Activated CD4-positive, alpha-beta memory T cell treated with anti-CD3 and anti-CD28 coated beads, Interleukin-2, amount 10 ng/mL, durations not matched to agents 7 days and 5 days (primary cell): ENCODE data around the gene SERAC1. TPM values are rescaled to one million over a fixed set of nuclear protein-coding genes. Genes with fewer than 3 reads are reported as not detected.
"Not testable (repeated sequence)": the region's sequence is repeated elsewhere in the genome, so short reads cannot be mapped to it uniquely, and the experiment has no call there.

Experiments used
- CTCF ChIA-PET: fragments of 350-600 bp; sonication (Branson Sonifier 250); formaldehyde crosslinking; loops from one replicate; lab custom pipeline; 2021; ENCODE audit warnings: antibody characterized with exemption, inconsistent platforms; lab: Charles Lee
- POLR2A ChIA-PET: fragments of 350-600 bp; sonication (Branson Sonifier 250); formaldehyde crosslinking; loops from one replicate; lab custom pipeline; 2021; ENCODE audit warnings: antibody characterized with exemption; lab: Charles Lee
- DNase-seq: peaks from one replicate; pipeline ENCODE4 v3.0.0-alpha.2; 2020
- H3K27ac Mint-ChIP-seq: one replicate; pipeline ENCODE4 v1.8.0; 2021; ENCODE audit warnings: mild to moderate bottlenecking, mixed read lengths
- H3K27me3 Mint-ChIP-seq: one replicate; pipeline ENCODE4 v1.8.0; 2021; ENCODE audit warnings: mixed read lengths
- H3K36me3 Mint-ChIP-seq: one replicate; pipeline ENCODE4 v1.8.0; 2021; ENCODE audit warnings: low read depth, mixed read lengths
- H3K4me1 Mint-ChIP-seq: one replicate; pipeline ENCODE4 v1.8.0; 2021; ENCODE audit warnings: mixed read lengths
- H3K4me3 Mint-ChIP-seq: one replicate; pipeline ENCODE4 v1.8.0; 2021; ENCODE audit warnings: mild to moderate bottlenecking, mixed read lengths
- H3K9me3 Mint-ChIP-seq: one replicate; pipeline ENCODE4 v1.8.0; 2021; ENCODE audit warnings: mixed read lengths
- total RNA-seq, 2 experiments: library from RNA; stranded (reverse); gene quantifications; one replicate each; pipeline ENCODE4 v1.2.3, GENCODE V29; 2021

SERAC1 gene
- 1 to 10 TPM; 6.1 to 7.0 TPM for total RNA-seq

GRCh38 chr6:158168040-158168289 lies at the start of gene SERAC1:
SERAC1 (minus strand) TSS chr6:158168262; CDS start chr6:158158363, 9,899 bp downstream.
- Mint-ChIP-seq H3K4me1 (peaks cover 35% of the 10 kb centered on the region), H3K9me3 (no peaks in the 10 kb centered on the region), H3K36me3 (peaks cover 18% of the 10 kb centered on the region), H3K27ac (peak within 1 kb of the TSS; percentile 91), H3K27me3 (no peaks in the 10 kb centered on the region), H3K4me3 (peak within 1 kb of the TSS; percentile 86)
- DNase-seq, result no peak
- POLR2A ChIA-PET, result interaction anchor here (1.0 to 1.9 kb wide), 4 partner anchors 10 to 369 kb away, joined by 3 to 8 read pairs (median 5); no protein-coding TSS in a partner anchor
- CTCF ChIA-PET, result interaction anchor here (0.6 to 1.3 kb wide), 4 partner anchors 10 to 1134 kb away, joined by 3 read pairs; no protein-coding TSS in a partner anchor

GRCh38 chr6:158213925-158214674 lies 46.0 kb upstream of the SERAC1 start:
- peaks cover 21% of the 10 kb centered on the region for H3K4me1 Mint-ChIP-seq
- no peak overlapping the region for H3K4me3 Mint-ChIP-seq
- CTCF ChIA-PET, result interaction anchor here (0.6 to 2.7 kb wide), 54 partner anchors 9 to 786 kb away, joined by 3 to 37 read pairs (median 4); partner anchors contain the start of genes DYNLT1, RSPH3 and TMEM181
- no peaks in the 10 kb centered on the region for H3K9me3 Mint-ChIP-seq
- POLR2A ChIA-PET, result interaction anchor here (0.5 to 1.8 kb wide), 5 partner anchors 11 to 511 kb away, joined by 3 to 7 read pairs (median 3); partner anchors contain the start of genes DYNLT1, GTF2H5 and SERAC1
- H3K36me3 Mint-ChIP-seq, result no peaks in the 10 kb centered on the region
- no peak overlapping the region for H3K27ac Mint-ChIP-seq
- peak; percentile 61 for DNase-seq
- peaks cover 2% of the 10 kb centered on the region for H3K27me3 Mint-ChIP-seq

GRCh38 chr6:158211273-158212055 lies 43.4 kb upstream of the SERAC1 start:
- no peak overlapping the region for H3K4me3 Mint-ChIP-seq

GRCh38 chr6:158209582-158210333 lies 41.7 kb upstream of the SERAC1 start:
- peaks cover 52% of the 10 kb centered on the region for H3K4me1 Mint-ChIP-seq
- DNase-seq, H3K27me3 Mint-ChIP-seq, H3K9me3 Mint-ChIP-seq, H3K36me3 Mint-ChIP-seq, H3K27ac Mint-ChIP-seq, H3K4me3 Mint-ChIP-seq: not testable (repeated sequence)
- CTCF ChIA-PET, result interaction anchor here (0.6 to 0.7 kb wide), 2 partner anchors 326 to 451 kb away, joined by 3 read pairs; no protein-coding TSS in a partner anchor
- POLR2A ChIA-PET, result interaction anchor here (0.6 to 1.6 kb wide), 2 partner anchors 436 to 444 kb away, joined by 3 read pairs; no protein-coding TSS in a partner anchor

More at GRCh38 chr6:158211273-158212055, 43.4 kb upstream of the SERAC1 start:
- POLR2A ChIA-PET, result interaction anchor here (1.4 to 1.6 kb wide), 2 partner anchors 433 to 434 kb away, joined by 3 read pairs; partner anchors contain the start of gene DYNLT1
- Mint-ChIP-seq H3K36me3 (peaks cover 4% of the 10 kb centered on the region), H3K27ac (peak overlapping the region; percentile 75), H3K9me3 (peaks cover 3% of the 10 kb centered on the region), H3K4me1 (peaks cover 44% of the 10 kb centered on the region), H3K27me3 (no peaks in the 10 kb centered on the region)
- CTCF ChIA-PET, result interaction anchor here (0.6 to 2.2 kb wide), 7 partner anchors 9 to 480 kb away, joined by 3 to 8 read pairs (median 4); no protein-coding TSS in a partner anchor
- DNase-seq, result peak; percentile 55

GRCh38 chr6:158208226-158209030 lies 40.4 kb upstream of the SERAC1 start:
- ChIA-PET POLR2A (interaction anchor here (0.6 to 1.9 kb wide), 4 partner anchors 22 to 445 kb away, joined by 3 to 6 read pairs (median 4); partner anchors contain the start of genes SYTL3 and TMEM181), CTCF (interaction anchor here (0.6 to 2.6 kb wide), 5 partner anchors 11 to 483 kb away, joined by 3 to 12 read pairs (median 4); partner anchors contain the start of genes GTF2H5 and SERAC1)
- not testable (repeated sequence) for H3K4me3 Mint-ChIP-seq, H3K36me3 Mint-ChIP-seq, DNase-seq, H3K27me3 Mint-ChIP-seq, H3K9me3 Mint-ChIP-seq
- Mint-ChIP-seq H3K4me1 (peaks cover 44% of the 10 kb centered on the region), H3K27ac (peak overlapping the region; percentile 85)

- Mint-ChIP-seq H3K27me3 (no peaks in the 10 kb centered on the region), H3K36me3 (peaks cover 4% of the 10 kb centered on the region), H3K4me1 (peaks cover 43% of the 10 kb centered on the region), H3K9me3 (peaks cover 3% of the 10 kb centered on the region), H3K27ac (peak overlapping the region; percentile 85), H3K4me3 (peak overlapping the region; percentile 35)
- CTCF ChIA-PET, result interaction anchor here (0.8 to 2.6 kb wide), 4 partner anchors 12 to 484 kb away, joined by 3 to 12 read pairs (median 4); partner anchors contain the start of genes GTF2H5 and SERAC1
- POLR2A ChIA-PET, result interaction anchor here (0.8 to 1.9 kb wide), 8 partner anchors 24 to 446 kb away, joined by 3 to 6 read pairs (median 4); partner anchors contain the start of genes DYNLT1, GTF2H5, SERAC1 and SYTL3
- peak; percentile 55 for DNase-seq
These were observed 39.3 kb upstream of the SERAC1 start for GRCh38 chr6:158207422-158207788.

- no peaks in the 10 kb centered on the region for H3K27me3 Mint-ChIP-seq
- ChIA-PET CTCF (interaction anchor here (1.2 to 2.6 kb wide), 2 partner anchors 12 to 14 kb away, joined by 4 to 12 read pairs; no protein-coding TSS in a partner anchor), POLR2A (interaction anchor here (0.9 to 1.9 kb wide), 7 partner anchors 23 to 443 kb away, joined by 3 to 6 read pairs (median 4); partner anchors contain the start of genes DYNLT1, GTF2H5, SERAC1 and SYTL3)
- DNase-seq, result no peak
- H3K36me3 Mint-ChIP-seq, result peaks cover 4% of the 10 kb centered on the region
- peaks cover 41% of the 10 kb centered on the region for H3K4me1 Mint-ChIP-seq
- H3K9me3 Mint-ChIP-seq, result peaks cover 3% of the 10 kb centered on the region
- peak overlapping the region; percentile 85 for H3K27ac Mint-ChIP-seq
- peak overlapping the region; percentile 35 for H3K4me3 Mint-ChIP-seq
These were observed 38.8 kb upstream of the SERAC1 start for GRCh38 chr6:158206740-158207421.

GRCh38 chr6:158205169-158205944 lies 37.3 kb upstream of the SERAC1 start:
- DNase-seq, result no peak
- Mint-ChIP-seq H3K27ac (no peak overlapping the region), H3K36me3 (peaks cover 4% of the 10 kb centered on the region), H3K9me3 (peaks cover 3% of the 10 kb centered on the region), H3K4me3 (no peak overlapping the region), H3K4me1 (peaks cover 44% of the 10 kb centered on the region), H3K27me3 (no peaks in the 10 kb centered on the region)
- POLR2A ChIA-PET, result no interaction called here
- CTCF ChIA-PET, result interaction anchor here (0.7 to 1.6 kb wide), 4 partner anchors 9 to 449 kb away, joined by 3 to 6 read pairs (median 4); no protein-coding TSS in a partner anchor

- no peak for DNase-seq
- Mint-ChIP-seq H3K4me3 (no peak overlapping the region), H3K27ac (no peak overlapping the region), H3K27me3 (no peaks in the 10 kb centered on the region), H3K4me1 (peaks cover 12% of the 10 kb centered on the region), H3K9me3 (no peaks in the 10 kb centered on the region), H3K36me3 (peaks cover 10% of the 10 kb centered on the region)
- POLR2A ChIA-PET, result no interaction called here
- CTCF ChIA-PET, result interaction anchor here (0.6 to 2.0 kb wide), 3 partner anchors 16 to 531 kb away, joined by 3 to 7 read pairs (median 3); no protein-coding TSS in a partner anchor
These were observed 30.4 kb upstream of the SERAC1 start for GRCh38 chr6:158198461-158198860.
